Frontal cortex (tissue), 4 donors: ENCODE results near the gene PRKCZ. TPM values are rescaled to one million over a fixed set of nuclear protein-coding genes. Genes with fewer than 3 reads are reported as not detected.

Source experiments
- DNase-seq, 2 donors: peaks; one replicate each; pipeline ENCODE4 v3.0.0; 2012; ENCODE audit warnings: low spot score in 2 of 2
- FAIRE-seq: peaks from 2 replicates; lab custom pipeline; 2012; peaks lifted over from hg19 to GRCh38; lab: Jason Lieb, UNC
- total RNA-seq: library from RNA; depleted of rRNA; stranded (reverse); fragments of >200 nt; gene quantifications from one replicate; pipeline ENCODE4 v1.2.3, GENCODE V29; 2014
- donor health status: control.
- donor health status: control.
- donor health status: control.

Gene PRKCZ
- total RNA-seq, 1 donor from 2014 or later = 58.7 TPM

- DNase-seq (peak; percentile 88 to 89), FAIRE-seq (no peak)
Observed at GRCh38 chr1:2194898-2195673, 144.9 kb downstream of the PRKCZ start.

DNA sequence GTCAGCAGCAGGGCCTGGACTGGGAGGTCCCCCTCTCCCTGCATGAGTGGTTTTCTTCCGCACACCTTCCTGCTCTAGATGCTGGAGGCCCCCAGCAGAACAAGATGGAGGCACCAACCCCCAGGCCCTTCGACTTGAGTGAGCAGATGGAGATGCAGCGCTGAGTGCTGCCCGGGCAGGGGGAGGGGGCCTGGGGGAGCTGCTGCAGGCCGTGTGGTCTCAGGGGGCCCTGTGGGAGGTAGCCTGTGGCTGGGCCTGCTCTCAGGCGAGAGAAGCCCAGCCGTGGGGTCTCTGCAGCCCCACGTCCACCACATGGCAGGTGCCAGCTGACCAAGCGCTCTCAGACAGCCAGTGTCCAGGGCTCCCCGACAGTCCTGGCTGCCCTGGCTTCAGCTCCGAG is 145.6 kb downstream of the PRKCZ start:
- DNase-seq (no peak), FAIRE-seq (no peak)

DNA sequence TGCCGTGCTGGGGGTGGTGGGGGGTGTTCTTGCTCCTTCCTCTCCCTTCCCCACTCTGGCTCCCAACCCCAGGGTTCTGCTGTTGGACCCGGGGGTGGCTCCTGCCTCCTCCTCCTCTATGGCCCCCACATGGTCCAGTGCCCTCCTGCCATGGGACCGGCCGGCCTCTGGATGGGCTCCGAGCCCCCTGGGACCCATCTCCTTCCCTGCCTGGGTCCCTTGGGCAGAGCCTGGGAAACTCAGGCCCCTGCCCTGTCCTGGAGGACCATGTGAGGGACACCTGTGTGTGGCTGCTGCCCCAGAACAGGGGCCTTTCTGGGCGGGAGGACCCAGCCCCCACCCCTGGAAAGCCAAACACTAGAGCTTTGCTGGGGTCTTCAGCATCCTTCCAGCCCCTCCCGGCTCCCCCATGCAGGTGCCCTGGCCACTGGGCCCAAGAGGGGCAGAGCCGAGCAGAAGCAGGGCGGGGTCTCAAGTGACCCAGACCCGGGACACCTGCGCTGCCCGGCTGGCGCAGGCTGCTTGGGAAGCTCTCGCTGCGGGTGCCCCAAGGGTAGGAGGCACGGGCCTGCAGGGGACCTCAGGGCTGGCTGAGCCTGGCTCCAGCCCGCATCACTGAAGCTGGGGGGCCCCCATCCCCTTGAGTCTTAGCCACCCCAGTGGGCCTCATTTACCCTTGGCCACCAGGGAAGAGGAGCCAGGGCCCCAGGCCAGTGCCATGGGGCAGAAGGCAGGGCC is 146.9 kb downstream of the PRKCZ start:
- no peak for FAIRE-seq
- DNase-seq = no peak

GRCh38 chr1:2197707-2198165 is 147.5 kb downstream of the PRKCZ start:
- FAIRE-seq = no peak

GRCh38 chr1:2198571-2198970 is 148.4 kb downstream of the PRKCZ start:
- FAIRE-seq = no peak

More at GRCh38 chr1:2197707-2198165, 147.5 kb downstream of the PRKCZ start:
- DNase-seq = no peak

DNA sequence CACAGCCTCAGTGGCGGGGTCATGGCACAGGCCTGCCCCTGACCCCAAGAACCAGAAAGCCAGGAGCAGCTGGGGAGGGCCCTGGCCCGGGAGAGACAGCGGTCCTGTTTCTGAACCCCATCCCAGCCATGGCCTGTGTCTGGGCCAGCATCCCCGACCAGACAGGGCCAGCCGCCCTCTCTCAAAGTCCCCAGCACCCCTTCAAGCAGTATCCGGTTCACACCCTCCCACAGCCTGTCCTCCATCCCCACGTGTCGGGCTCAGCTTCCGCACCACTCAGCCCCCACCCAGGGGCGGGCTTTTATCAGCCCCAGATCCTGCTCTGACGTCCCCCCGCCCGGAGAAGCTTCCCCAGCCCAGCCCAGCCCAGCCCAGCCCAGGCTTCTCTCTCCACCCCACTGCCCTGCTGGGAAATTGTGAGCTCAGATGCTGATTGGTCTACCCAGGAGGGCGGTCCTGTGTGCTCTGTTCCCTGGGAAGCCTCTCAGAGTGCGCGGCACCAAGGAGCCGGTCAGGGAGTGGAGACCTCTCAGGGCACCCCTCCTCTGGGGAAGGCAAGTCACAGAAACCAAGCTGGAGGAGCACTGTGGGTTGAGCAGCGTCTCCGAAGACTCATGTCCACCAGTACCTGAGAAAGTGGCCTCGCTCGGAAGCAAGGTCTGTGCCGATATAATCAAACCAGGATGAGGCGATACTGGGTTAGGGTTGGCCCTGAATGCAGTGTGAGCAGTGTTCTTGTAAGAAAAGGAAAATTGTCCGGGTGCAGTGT is 149.0 kb downstream of the PRKCZ start:
- FAIRE-seq (no peak), DNase-seq (peak; percentile 74 to 89)

More at GRCh38 chr1:2198571-2198970, 148.4 kb downstream of the PRKCZ start:
- DNase-seq = no peak

- no peak for FAIRE-seq
- DNase-seq = no peak
Observed at GRCh38 chr1:2200308-2200943, 150.2 kb downstream of the PRKCZ start.

DNA sequence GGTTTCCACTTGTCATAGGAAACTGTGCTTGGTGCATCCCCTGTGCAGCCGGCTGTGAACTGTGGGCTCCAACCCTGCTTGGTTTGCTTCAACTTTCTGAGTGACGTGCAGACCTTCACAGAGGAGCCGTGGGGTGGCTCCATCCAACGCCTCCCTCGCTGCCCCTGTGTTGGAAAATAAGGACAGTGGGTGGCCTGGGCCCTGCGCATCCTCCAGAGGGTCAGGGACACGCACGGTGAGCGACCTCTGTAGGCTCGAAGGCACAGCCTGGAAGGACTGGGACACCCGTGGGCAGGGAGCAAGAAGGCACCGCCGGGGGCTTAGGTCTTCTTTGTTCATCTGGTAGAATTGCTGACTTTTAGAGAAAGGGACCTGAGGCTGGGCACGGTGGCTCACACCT is 150.9 kb downstream of the PRKCZ start:
- no peak for FAIRE-seq
- DNase-seq = no peak

DNA sequence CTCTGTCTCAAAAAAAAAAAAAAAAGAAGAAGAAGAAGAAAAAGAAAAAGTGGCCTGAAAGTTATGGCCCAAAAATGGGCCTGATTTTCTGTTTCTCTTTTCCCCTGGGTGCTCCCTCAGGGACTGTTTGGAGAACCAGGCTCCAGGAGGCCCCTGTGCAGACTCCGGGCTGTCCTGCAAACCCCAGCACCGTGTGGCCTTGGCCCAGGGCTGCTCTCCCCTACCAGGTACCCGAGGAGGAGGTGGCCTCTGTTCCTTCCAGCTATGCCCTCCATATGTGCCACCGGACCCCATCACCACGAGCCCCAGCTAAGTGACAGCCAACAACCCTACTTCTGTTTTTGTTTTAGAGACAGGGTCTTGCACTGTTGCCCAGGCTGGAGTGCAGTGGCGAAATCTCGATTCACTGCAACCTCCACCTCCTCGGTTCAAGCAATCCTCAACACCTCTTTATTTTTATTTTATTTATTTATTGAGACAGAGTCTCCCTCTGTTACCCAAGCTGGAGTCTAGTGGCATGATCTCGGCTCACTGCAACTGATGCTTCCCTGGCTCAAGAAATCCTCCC is 151.9 kb downstream of the PRKCZ start:
- FAIRE-seq (no peak), DNase-seq (no peak)

DNA sequence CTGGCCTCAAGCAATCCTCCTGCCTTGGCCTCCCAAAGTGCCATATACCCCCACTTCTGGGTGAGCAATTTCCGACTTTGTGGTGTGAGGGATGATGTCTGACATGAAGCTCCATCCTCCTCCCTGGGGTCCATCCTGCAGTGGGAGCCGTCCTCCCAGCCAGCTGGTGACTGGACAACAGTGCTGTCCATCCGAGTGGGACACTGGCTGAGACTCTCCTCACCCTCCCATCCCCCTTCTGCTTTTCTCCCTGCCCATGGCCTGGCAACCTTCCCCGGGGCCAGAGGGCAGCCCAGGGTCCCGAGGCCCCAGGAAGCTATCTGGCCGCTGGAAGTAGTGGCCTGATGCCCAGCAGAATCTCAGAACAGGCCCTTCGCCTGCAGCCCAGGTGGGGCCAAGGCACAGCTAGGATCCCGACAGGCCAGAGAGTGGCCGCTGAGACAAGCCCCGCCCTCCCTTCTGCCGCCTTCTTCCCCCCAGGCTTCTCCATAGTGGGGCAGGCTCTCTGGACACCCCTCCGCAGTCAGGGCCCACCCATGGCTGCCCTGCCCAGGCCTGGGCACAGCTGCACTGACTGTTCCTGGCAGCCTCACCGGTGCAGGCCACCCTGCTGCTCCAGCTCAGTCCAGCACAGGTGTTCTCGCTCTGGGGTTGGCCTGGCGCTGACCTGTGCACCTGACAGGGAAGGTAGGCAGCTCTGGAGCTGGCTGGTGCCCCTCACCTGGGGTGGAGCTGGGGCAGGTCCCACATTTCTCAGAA is 152.8 kb downstream of the PRKCZ start:
- FAIRE-seq (no peak), DNase-seq (no peak)

GRCh38 chr1:2203671-2204414 is 153.6 kb downstream of the PRKCZ start:
- DNase-seq (no peak), FAIRE-seq (no peak)

GRCh38 chr1:2204415-2205190 is 154.4 kb downstream of the PRKCZ start:
- no peak for FAIRE-seq
- DNase-seq = peak; percentile 97 to 99

DNA sequence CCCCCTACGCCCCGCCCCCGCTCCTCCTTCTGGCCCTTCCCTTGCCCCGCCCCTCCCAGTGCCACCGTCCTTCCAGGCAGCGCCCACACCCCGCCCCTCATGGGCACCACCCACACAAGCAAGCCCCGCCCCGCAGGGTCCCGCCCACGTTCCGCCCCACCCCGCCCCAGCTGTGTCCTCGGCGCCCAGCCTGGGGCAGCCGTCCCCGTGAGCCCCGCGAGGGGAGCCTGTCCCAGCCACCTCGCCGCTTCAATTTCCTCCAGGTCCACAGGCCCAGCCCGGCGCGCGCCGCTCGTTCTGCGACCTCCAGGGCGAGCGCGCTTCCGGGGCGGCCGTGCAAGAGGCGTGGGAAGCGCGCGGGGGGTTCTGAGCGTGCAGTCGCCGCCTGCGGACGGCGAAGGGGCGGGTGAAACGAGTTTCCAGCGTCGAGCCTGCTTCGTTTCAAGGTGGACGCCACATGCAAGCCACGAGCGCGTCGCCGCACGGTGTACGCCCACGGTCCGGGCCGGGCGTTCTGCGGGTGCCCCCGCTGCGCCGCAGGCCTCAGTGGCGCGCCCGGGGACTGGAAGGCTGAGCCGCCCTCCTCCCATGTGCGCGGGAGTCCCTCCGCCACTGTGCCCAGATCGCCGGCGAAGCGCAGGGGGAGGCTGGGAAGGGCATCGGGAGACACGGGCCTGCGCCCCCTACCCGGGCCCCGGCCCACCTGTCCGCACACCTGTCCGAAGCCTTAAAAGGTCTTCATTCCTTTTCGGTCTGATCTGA is 155.2 kb downstream of the PRKCZ start:
- DNase-seq (no peak), FAIRE-seq (no peak)

GRCh38 chr1:2206813-2207487 is 156.7 kb downstream of the PRKCZ start:
- FAIRE-seq = no peak
- DNase-seq = no peak

- no peak for FAIRE-seq
- DNase-seq = no peak
Observed at GRCh38 chr1:2208309-2209239, 158.4 kb downstream of the PRKCZ start.
